NCI-H2029 treated with DMSO at 0.1 percent for 48 hours (cell line): ENCODE results near the gene TMPRSS9.
A peak's percentile ranks its signal among the peaks of the same experiment; 100 is the strongest.
"Not testable (repeated sequence)": the region's sequence is repeated elsewhere in the genome, so short reads cannot be mapped to it uniquely, and the experiment has no call there.

ENCODE experiments used
- DNase-seq: peaks from one replicate; lab custom pipeline; 2025; lab: John Stamatoyannopoulos, UW

The TMPRSS9 gene

GRCh38 chr19:2342656-2343288 is 17.3 kb upstream of the TMPRSS9 start:
- DNase-seq: no peak

- no peak for DNase-seq
Observed at GRCh38 chr19:2343289-2343982, 16.6 kb upstream of the TMPRSS9 start.

GRCh38 chr19:2344381-2344870 is 15.6 kb upstream of the TMPRSS9 start:
- DNase-seq: no peak

GRCh38 chr19:2345076-2345475 is 15.0 kb upstream of the TMPRSS9 start:
- no peak for DNase-seq

GRCh38 chr19:2345794-2346663 is 14.0 kb upstream of the TMPRSS9 start:
- DNase-seq: peak; percentile 56

- not testable (repeated sequence) for DNase-seq
Observed at GRCh38 chr19:2349818-2350217, 10.2 kb upstream of the TMPRSS9 start.

GRCh38 chr19:2350656-2351055 is 9.4 kb upstream of the TMPRSS9 start:
- DNase-seq: no peak

GRCh38 chr19:2351591-2351990 is 8.5 kb upstream of the TMPRSS9 start:
- no peak for DNase-seq

- DNase-seq: no peak
Observed at GRCh38 chr19:2352121-2352520, 7.9 kb upstream of the TMPRSS9 start.

- DNase-seq: no peak
Observed at GRCh38 chr19:2353159-2353886, 6.7 kb upstream of the TMPRSS9 start.

GRCh38 chr19:2353887-2354592 is 6.0 kb upstream of the TMPRSS9 start:
- no peak for DNase-seq

- no peak for DNase-seq
Observed at GRCh38 chr19:2354670-2355069, 5.4 kb upstream of the TMPRSS9 start.

- DNase-seq: no peak
Observed at GRCh38 chr19:2355168-2356035, 4.7 kb upstream of the TMPRSS9 start.

- no peak for DNase-seq
Observed at GRCh38 chr19:2356036-2356646, 3.9 kb upstream of the TMPRSS9 start.

- DNase-seq: no peak
Observed at GRCh38 chr19:2357279-2358206, 2.5 kb upstream of the TMPRSS9 start.

- DNase-seq: no peak
Observed at GRCh38 chr19:2358548-2359173, 1.4 kb upstream of the TMPRSS9 start.

GRCh38 chr19:2360833-2361232 is 768 bp downstream of the TMPRSS9 start:
- DNase-seq: no peak
